Measurements from ENCODE around the gene ST7L. TPM values are rescaled to one million over a fixed set of nuclear protein-coding genes. Genes with fewer than 3 reads are reported as not detected.
"Not testable (repeated sequence)": the region's sequence is repeated elsewhere in the genome, so short reads cannot be mapped to it uniquely, and the experiment has no call there.

Gene ST7L
- 20.9 TPM for total RNA-seq

DNA sequence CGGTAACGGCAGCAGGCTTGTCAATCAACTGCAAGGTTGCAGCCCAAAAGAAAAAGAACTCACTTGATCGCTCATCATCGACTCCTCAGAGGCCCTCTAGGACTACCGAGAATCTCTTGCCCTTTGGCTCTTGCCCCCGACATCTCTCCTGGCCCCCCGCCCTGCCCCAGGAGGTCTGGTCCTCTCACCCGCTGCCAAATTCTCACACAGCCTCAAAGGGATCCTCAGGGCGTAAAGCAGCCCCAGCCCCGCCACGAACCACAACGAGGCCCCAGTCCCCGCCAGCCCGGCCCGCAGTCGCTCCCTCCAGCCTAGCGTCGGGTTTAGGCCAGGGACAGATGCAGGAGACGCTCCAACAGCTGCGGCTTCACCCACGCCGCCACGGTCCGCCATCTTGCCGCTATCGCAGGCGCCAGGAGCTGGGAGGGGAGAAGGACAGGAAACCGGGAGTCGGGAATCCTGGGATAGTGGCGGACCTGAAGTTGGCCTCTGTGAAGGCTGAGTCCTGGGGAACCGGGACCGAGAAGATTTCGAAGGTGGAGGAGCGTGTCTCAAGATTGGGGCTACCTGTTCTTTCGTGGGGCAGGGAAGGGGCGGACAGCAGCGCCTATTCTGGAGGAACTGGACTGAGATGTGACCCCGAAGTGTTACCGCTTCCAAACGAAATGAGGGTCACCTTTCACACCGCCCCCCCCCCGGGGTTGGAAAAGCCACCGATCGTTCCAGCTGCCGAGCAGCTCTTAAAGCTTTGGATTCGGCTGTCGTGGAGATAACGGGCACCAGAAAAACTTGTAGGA is at the start of gene ST7L:
Gene ST7L, minus strand, starts transcription at position 421 of the 797 bp plus-strand sequence. Its CDS starts 28 bp downstream, at position 393.
- peak; percentile 61 for DNase-seq

DNA sequence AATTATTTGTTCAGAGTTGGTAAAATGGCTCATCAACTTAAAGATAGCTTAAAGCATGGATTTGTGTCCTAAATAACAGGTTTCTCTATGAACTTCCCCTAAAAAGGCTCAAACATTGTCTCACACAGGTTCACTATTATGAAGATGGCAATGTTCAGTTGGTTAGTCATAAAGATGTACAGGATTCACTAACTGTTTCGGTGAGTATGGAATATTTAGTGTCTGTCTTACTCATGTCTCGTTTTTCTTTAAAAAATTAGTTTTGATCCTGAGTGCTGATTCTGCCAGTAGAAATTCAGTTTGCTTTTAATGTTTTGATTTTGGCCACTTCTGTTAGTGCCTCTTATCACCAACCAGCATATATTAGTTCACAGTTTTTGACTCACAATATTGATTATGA is 48.0 kb upstream of the ST7L start:
- no peak for DNase-seq

DNA sequence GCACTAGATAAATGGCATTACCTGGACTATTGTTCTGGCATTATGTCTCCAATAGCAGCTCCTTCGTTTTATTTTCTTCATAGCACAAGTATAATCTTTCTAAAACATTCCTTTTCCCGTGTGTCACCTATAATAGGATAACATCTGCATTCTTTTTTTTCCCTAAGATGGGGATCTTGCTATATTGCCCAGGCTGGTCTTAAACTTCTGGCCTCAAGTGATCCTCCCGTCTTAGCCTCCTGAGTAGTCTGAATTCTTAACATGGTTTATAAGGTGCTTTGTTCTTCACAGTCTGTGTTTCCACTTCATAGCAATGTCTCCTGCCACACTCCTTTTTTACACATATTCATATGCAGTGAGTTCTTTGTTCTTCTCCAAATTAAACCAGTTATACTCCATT is 46.9 kb upstream of the ST7L start:
- no peak for DNase-seq

- DNase-seq = no peak
Observed at GRCh38 chr1:112651205-112651604, 32.3 kb upstream of the ST7L start.

DNA sequence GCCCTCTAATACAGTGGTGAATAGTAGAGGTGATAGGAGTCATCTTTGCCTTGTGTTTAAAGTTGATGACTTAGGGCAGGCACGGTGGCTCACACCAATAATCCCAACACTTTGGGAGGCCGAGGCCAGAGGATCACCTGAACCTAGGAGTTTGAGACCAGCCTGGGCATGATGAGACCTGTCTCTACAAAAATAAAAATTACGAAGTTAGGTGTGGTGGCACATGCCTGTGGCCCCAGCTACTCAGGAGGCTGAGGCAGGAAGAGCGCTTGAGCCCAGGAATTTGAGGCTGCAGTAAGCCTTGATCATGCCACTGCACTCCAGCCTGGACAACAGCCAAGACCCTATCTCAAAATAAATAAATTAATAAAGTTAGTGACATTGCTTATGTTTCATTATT is 27.3 kb upstream of the ST7L start:
- DNase-seq = no peak

- no peak for DNase-seq
Observed at GRCh38 chr1:112643080-112643479, 24.1 kb upstream of the ST7L start.

- not testable (repeated sequence) for DNase-seq
Observed at GRCh38 chr1:112640437-112640836, 21.5 kb upstream of the ST7L start.

- DNase-seq = no peak
Observed at GRCh38 chr1:112638110-112638428, 19.1 kb upstream of the ST7L start.

DNA sequence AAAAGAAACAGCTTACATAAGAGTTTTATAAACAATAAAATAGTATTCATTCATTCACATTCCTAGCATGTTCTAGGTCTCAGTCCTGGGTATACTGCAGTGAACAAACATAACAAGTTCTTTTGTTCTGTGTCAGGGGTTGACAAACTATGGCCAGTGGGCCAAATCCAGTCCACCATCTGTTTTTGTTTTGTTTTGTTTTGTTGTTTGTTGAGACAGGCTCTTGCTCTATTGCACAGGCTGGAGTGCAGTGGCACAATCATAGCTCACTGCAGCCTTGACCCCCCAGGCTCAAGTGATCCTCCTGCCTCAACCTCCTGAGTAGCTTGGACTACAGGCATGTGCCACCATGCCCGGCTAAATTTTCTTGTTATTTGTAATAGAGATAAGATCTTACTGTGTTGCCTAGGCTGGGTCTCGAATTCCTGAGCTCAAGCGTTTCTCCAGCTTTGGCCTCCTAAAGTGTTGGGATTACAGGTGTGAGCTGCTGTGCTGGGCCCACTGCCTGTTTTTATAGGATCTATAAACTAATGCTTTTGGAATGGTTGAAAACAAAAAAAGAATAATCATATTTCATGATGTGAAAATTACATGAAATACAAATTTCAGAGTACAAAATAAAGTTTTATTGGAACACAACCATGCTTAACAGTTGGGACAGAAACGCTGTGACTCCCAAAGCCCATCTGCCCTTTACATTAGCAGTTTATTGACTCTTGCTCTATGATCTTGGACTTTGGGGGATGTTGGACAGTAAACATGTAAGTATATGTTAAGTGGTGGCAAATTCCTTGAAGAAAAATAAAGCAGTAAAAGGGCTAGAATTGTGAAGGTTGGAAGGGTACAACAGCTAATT is 18.5 kb upstream of the ST7L start:
- no peak for DNase-seq

GRCh38 chr1:112636597-112637253 is 17.8 kb upstream of the ST7L start:
- no peak for DNase-seq

DNA sequence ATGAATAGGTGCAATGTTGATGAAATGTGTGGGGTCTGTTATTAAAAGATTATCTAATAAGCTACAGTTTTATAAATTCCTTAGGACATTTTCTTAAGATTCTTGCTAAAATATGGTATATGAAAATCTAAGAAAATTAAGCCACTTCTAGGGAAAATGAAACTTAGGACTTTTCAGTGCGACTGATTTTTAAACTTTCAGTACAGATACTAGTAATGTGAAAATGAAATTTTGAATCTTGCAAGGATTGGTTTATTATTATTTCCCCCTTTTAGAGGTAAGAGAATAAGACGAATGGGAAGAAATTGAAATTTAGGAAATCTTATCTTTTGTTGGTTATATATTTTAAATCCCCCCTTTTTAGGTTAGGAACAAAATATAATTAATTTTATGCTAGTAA is 17.1 kb upstream of the ST7L start:
- no peak for DNase-seq

- no peak for DNase-seq
Observed at GRCh38 chr1:112634367-112634766, 15.4 kb upstream of the ST7L start.

GRCh38 chr1:112633628-112634027 is 14.7 kb upstream of the ST7L start:
- no peak for DNase-seq

- no peak for DNase-seq
Observed at GRCh38 chr1:112629256-112629655, 10.3 kb upstream of the ST7L start.

GRCh38 chr1:112628516-112628915 is 9.6 kb upstream of the ST7L start:
- DNase-seq = no peak

- no peak for DNase-seq
Observed at GRCh38 chr1:112626887-112627286, 7.9 kb upstream of the ST7L start.

DNA sequence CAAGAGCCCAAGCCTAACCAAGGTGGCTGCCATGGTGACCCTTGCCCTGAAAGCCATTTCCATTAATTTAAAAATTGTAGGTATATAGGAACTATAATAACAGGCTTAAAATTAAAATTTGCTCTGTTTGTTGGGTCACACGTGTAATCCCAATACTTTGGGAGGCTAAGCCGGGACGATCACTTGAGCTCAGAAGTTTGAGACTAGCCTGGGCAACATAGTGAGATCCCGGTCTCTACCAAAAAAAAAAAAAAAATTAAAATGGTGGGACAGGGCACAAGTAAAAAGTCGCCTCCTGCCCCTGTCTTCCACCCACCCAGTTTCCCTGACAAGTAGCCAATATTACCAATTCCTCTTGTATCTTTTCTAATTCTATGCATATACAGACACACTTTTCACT is 7.3 kb upstream of the ST7L start:
- DNase-seq = no peak

- DNase-seq = no peak
Observed at GRCh38 chr1:112625696-112626095, 6.8 kb upstream of the ST7L start.

- not testable (repeated sequence) for DNase-seq
Observed at GRCh38 chr1:112624493-112624892, 5.6 kb upstream of the ST7L start.

GRCh38 chr1:112620377-112620695 is 1.4 kb upstream of the ST7L start:
- peak; percentile 28 for DNase-seq

- peak; percentile 93 for DNase-seq
Observed at GRCh38 chr1:112619518-112620376, 806 bp upstream of the ST7L start, which contains the start of gene CAPZA1. Gene CAPZA1, plus strand, starts transcription at chr1:112619832. Its CDS starts 13 bp downstream, at chr1:112619845.

DNA sequence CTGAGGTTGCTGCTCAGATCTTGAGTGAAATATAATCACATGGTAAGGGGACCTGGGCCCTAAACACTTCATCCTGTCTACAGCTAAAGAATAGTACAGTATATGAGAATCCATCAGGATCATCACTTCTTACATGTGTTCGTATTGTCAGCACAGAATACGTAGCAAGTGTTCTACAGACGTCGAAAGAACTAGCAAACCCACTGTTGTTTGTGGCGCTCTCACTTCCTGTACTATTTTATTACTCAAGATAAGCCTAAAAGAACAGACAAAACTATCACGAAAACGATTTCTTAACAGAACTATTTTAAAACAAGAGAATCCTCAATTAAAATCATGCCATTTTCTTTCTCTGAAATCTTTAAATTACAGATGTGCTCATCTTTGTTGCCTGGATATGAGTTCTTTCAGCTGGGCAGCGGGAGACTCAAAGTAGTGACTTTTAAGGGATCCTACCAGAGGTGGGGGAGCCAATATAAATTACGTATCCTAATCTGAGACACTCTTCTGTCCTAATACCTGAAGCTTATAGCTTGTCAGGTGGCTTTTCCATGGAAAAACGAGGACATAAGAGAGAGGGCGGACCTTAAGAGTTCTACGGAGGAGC is 724 bp downstream of the ST7L start:
- DNase-seq = peak; percentile 21
